Middle frontal gyrus (tissue), 1 donor: ENCODE measurements around the gene CEP68.
"Not testable (repeated sequence)": the region's sequence is repeated elsewhere in the genome, so short reads cannot be mapped to it uniquely, and the experiment has no call there.

Experiments used
- DNase-seq: peaks from one replicate; pipeline ENCODE4 v3.0.0-alpha.2; 2015; ENCODE audit warnings: low spot score; ENCODE audit errors: extremely low spot score

The CEP68 gene, protein sequence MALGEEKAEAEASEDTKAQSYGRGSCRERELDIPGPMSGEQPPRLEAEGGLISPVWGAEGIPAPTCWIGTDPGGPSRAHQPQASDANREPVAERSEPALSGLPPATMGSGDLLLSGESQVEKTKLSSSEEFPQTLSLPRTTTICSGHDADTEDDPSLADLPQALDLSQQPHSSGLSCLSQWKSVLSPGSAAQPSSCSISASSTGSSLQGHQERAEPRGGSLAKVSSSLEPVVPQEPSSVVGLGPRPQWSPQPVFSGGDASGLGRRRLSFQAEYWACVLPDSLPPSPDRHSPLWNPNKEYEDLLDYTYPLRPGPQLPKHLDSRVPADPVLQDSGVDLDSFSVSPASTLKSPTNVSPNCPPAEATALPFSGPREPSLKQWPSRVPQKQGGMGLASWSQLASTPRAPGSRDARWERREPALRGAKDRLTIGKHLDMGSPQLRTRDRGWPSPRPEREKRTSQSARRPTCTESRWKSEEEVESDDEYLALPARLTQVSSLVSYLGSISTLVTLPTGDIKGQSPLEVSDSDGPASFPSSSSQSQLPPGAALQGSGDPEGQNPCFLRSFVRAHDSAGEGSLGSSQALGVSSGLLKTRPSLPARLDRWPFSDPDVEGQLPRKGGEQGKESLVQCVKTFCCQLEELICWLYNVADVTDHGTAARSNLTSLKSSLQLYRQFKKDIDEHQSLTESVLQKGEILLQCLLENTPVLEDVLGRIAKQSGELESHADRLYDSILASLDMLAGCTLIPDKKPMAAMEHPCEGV

DNA sequence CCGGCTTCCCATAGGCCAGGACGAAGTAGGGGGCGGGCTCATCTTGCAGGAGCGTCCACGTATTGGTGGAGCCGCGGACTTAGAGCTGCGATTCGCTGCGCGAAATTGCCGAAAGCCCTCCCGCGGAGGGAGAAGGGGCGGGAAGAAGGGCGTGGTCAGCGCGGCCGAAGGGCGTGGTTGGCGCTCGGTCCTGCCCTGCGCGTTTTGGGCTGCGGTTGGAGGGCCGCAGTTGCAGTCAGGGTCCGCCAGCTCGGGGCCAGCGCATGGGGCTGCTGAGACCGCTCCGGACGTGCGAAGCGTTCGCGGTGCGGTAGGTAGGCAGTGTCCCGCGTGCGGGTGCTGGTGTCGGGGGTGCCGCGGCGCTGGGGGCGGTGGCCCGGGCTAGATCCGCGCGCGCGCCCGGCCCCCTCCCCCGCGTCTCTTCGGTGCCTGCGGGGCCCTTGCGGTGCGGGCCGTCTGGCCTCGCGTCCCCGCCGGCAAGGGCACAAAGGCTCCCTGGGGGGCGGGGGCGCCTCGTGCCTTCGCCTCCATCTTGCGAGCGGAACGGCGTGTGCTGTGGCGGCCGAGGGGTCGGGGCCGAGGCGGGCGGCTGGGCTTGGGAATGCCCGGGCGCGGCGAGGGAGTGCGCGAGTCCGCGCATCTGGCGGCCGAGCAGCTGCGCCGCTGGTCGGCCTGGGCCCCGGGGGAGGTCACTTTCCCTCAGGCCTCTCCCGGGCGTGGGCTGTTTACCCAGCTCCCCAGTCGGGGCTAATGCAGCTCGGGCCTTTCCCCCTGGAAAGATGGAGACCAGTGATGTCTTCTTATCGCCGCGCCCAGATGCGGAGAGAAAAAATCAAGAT is at the start of gene CEP68:
Gene CEP68 (plus strand): TSS at position 202 of the 839 bp plus-strand sequence. CDS start 13,029 bp downstream, outside the sequence.
- DNase-seq, result peak; percentile 93

DNA sequence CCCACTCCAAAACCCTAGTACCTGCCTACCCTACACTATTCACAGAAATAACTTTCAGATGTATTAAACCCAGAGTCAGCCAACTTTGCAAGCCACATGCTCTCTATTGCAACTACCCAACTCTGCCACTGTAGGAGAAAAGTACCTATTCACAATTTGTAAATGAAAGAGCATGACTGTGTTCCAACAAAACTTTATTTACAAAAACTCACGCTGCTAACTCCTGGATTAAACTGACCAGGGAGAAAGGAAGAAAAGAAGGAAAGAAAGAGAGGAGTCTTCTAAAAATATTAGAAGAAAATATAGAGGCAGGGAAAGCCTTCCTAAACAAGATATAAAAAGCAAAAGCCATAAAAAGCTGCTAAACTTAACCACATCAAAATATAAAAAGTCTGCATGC is 42.4 kb upstream of the CEP68 start:
- DNase-seq, result no peak

DNA sequence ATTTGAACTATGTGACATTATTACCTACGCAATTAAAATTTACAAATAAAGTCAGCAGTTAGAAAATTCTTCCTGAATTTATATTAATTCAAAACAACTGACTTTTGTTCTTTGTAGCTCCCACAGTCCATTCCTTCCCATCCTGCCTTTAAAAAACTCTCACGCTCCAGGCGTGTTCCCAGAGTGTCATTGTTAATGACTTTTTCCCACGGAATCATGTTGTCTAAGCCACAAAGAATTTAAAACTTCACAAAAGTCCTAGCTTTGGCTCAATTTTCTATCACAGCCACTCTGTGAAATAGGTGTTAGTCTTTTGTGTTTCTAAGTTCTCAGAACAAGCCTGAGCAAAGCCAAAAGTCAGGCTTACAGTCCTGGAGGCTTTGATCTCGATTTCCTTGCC is 40.5 kb upstream of the CEP68 start:
- DNase-seq, result no peak

DNA sequence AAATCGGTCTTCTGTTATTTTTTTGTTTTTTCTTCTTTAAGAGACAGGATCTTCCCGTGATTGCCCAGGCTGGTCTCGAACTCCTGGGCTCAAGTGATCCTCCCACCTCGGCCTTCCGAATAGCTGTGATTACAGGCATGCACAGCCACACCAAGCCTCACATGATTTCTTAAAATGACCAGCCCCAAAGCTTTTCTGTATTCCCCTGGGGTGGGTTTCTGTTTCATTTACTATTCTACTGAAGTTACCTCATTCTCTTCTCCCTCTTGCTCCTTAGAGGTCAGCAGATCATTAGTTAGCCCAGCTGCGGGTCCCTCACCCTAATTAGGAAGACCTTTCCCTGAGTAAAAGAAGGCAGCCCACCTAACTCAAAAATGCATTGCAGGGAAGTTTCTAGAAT is 39.4 kb upstream of the CEP68 start:
- no peak for DNase-seq

DNA sequence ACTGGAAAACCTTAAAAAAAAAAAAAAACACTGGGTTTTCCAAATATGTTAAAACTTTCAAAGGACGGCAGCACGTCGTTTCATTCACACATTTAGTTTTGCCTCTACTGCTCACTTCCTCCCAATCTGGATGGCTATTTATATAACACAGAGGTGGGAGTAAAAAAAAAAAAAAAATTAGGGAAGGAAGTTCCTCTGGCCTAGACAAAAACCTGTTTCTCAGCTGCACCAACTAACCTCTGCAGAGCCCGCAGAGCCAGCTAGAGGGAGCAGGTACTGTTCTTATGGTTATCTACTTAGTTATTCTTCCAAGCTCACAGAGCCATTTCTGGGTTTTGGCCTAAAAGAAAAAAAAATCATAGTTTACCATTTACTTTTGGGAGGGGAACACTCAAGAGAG is 38.9 kb upstream of the CEP68 start:
- DNase-seq, result no peak

DNA sequence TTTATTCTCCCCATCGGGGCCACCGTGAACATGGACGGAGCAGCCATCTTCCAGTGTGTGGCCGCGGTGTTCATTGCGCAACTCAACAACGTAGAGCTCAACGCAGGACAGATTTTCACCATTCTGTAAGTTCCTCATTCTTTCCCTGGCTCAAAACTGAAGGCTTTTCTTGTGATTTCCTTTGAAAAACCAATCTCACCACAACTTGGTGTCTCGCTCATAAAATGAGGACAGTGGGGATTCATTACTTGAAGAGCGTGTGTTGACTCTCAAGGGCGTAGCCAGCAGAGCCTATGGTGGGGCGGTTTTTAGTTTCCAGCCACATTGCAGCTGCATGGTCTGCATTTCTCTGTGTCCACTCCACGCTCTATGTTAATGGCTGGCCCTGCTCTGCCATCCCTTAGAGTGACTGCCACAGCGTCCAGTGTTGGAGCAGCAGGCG is 38.1 kb upstream of the CEP68 start:
- DNase-seq, result no peak

DNA sequence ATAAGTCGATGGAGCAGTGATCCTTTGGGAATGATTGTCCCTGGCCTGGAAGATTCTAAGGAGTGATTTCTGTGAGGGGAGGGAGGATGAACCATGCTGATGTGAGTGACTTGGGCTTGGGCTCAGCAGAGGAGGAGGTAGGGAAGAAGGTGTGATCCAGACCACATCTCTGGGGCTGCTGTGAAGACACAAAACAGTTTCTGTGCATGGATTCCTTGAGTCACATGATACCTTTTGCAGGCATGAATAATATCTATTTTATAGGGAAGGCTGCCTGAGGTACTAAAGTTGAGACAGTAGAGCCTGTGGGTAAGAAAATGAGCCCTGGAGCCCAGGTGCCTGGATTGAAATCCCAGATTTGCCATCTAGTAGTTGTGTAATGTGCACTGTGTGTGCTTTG is 37.2 kb upstream of the CEP68 start:
- no peak for DNase-seq

DNA sequence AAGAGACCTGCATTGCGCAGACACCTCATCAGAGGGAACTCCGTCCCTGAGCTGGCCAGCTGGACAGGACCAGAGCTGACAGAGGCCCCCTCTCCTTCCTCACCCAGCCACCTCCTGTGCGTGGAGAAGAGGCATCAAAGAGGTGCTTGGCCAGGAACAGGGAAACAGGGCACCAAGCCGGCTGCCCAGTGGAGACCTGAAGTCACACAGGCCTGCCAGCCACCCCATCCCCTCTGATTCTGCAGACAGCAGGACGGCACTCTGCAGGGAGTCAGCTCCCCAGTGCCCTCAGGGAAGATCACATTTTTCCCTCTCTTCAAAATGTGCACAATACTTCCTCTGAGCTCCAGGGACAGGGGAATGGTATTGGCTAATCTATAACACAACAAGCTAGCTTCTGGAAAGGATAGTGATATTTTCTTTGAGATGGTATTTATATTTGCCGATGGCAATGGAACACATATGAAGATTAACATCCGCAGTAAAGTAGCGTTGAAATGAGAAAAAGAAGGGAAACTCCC is 36.5 kb upstream of the CEP68 start:
- DNase-seq, result no peak

DNA sequence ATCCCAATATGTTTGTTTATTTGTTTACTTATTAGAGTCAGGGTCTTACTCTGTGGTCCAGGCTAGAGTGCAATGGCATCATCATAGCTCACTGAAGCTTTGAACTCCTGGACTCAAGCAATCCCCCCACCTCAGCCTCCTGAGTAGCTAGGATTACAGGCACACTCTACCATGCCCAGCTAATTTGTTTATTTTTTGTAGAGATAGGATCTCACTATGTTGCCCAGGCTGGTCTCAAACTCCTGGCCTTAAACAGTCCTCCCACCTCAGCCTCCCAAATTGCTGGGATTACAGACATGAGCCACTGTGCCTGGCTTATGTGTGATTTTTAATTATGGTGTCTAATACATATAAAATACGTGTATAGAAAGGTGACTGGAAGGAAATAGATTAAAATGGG is 36.0 kb upstream of the CEP68 start:
- DNase-seq, result not testable (repeated sequence)

DNA sequence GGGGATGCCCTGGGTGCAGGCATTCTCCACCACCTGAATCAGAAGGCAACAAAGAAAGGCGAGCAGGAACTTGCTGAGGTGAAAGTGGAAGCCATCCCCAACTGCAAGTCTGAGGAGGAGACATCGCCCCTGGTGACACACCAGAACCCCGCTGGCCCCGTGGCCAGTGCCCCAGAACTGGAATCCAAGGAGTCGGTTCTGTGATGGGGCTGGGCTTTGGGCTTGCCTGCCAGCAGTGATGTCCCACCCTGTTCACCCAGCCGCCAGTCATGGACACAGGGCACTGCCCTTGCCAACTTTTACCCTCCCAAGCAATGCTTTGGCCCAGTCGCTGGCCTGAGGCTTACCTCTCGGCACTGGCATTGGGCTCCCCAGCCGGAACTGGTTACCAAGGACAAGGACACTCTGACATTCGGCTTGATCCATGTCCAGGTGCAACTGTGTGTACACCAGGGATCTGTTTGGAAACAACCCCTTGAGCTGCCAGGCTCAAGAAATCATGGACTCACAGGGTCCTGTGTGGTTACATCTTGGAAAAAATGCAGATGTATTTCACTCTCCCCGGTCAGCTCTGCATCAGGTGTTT is 35.2 kb upstream of the CEP68 start:
- no peak for DNase-seq

DNA sequence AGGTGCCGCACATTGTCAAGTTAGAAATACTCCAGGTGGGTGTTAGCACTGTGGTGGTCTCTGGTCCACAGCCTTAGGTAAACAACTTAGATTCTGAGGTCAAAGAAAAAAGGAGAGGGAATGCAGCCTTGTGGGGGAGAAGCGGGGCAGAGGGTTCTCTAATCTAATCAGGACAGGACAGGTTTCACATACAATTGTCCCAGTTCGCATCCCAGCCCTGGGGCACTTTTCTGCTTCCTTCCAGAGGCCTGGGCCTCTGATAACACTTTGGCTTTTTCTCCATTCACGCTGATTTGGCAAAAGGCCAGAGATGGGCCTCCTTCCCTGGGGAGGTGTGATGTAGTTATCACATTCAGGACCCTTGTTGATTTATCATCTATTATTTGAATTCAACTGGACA is 34.5 kb upstream of the CEP68 start:
- DNase-seq, result no peak

DNA sequence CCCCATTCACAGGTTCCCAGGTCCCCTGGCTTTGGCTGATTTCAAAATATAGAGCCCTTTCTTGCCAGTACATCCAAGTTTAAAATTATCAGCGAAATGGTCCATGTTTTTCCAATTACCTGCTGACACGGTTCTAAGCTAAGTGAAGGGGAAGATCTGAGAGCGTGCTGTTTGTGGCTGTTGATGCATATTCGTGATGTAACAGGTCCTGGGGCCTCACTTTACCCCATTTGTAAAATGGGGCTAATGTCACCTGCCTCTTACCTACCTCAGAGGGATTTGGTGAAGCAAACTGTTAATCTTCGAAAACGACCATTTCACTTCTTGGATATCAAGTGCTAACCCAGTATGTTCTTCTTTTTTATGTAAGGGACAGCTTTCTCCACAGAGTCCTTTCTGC is 34.0 kb upstream of the CEP68 start:
- DNase-seq, result no peak

DNA sequence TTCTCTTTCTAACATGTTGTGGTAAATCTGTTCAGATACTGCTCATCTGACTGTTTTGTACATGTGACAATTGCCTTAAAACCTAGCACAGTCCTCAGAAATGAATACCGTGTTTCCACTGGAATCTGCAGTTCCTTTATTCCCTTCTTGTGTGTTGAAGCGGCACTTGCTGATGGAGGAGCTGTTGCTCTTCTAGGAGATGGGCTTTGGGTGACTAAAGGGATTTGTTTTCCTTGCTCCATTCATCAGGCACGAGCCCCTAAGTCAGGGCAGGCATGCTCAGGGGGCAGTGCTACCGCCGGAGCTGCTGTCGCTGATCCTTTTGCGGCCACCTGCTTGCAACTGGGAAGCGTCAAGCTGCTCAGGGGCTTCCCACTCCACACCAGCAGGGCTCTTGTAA is 32.5 kb upstream of the CEP68 start:
- DNase-seq, result no peak

DNA sequence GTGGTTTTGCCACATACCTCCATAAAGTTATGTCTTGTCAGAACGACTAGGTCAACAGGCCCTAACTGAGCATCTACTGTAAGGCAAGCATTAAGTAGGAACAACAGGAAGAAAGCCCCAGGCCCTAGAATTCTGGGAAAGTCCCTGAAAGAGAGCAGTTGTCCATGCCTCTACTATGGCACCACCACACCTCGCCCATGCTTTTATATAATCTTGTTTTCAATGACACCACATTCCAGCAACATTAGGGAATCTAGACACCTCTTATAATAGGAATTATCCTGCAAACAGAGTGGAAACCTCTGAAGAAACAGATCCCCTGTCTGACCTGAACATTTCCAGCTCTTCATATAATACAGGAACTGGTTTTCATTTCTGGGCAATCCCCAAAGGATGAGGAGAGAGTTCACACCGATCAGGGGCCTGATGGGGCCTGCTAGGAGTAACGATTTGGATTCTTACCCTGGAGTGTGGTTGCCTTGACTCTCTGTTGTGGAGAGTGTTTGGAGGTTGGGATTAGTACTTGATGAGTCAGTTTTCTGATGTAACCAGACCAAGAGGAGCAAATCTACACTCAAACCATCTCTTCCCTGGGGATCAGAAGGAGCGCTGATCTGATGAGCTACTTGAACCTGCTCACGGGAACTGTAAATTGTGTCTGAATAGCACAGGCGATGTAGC is 31.9 kb upstream of the CEP68 start:
- no peak for DNase-seq

DNA sequence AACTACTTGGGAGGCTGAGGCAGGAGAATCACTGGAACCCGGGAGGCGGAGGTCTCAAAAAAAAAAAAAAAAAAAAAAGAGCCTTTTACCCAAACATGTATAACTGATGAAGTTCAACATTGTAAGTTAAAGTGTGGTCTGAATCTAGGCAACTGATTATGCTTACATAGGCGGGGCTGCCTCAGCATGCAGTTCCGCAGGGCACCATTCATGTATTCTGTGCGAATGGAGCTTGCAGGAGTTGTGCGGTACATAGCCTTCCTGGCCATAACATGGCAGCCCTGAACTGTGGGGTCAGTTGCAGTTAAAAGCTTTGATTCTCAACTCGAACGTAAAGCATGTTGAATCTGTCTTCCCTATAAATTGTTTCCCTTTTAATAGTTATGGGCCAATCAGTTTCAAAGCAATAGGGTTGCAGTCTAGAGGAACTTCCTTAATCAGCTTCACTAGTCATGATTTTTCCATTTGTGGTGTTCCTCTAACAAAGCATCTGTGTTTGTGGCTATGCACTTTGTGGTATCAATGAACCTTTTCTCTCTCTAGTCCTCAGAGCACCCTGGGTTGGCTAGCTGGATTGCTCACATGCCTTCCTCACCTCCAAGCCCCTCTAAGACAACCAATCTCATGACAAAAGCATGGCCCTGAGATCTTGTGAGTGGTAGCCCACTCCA is 30.6 kb upstream of the CEP68 start:
- DNase-seq, result no peak

DNA sequence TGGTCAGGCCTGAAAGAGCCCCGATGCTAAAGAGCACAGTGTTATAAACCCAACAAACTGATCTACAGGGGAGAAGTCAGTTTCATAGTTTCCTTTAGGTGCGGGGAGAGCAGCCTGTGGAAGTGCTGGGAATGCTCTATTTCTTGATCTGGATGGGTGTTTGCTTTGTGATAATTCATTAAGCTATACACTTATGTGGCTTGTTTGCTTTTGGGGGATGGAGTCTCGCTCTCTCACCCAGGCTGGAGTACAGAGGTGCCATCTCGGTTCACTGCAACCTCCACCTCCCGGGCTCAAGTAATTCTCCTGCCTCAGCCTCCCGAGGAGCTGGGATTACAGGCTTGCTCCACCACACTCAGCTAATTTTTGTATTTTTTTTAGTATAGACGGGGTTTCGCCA is 30.1 kb upstream of the CEP68 start:
- DNase-seq, result no peak

DNA sequence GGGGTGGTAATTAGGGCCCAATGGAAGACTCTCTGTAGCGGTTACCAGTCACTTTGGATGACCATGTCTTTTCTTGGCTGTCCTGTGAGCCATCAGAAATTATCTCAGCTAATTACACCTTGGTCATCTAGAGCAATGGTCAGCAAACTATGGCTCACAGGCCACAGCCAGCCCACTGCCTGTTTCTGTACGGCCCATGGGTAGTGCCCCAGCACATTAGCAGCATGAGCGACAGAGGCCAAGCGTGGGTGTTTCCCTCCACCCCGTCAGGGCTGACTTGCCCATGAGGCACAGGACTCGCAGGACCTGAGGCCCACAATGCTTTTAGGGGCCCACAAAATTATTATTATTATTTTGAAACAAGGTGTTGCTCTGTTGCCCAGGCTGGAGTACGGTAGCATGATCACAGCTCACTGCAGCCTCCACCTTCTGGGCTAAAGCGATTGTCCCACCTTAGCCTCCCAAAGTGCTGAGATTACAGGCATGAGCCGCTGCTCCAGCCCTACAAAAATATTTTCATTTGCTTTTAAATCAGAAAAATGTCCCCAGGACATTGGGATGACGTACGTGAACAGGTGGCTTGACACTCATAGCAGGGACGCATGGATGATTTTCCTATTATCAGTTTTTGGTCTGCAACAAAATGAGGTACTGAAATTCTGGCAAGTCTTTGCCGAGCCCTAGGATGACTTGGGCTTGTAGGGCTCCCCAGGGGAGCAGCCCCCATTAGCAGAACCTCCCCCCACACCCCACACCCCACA is 29.3 kb upstream of the CEP68 start:
- no peak for DNase-seq

DNA sequence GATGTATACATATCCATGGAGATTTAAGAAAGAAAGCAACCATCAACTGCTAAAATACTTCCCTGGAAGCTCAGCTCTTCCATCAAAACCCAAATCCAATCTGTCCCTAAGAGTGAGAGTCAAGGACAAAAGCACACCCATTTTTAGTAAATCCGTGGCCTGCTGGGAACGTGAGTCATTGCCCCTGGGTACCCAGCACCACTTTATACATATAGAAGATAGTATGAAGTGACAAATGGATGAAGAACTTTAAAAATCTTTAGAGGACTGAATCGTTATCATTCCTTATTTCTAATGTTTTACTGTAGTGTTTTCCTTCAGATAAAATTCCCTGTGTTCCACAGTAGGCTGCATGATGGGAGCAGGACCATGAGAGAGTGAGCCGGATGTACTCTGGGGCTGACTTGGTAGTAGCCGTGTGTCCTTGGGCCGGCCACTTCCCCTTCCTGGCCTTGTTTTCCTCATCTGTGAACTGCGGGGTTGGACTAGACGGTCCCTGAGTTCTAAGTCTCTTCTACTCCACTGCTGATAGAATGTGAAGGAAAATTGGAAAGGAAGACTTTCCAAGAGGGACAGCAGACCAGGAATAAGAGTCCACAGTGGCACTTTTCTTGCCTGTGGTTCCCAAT is 28.5 kb upstream of the CEP68 start:
- DNase-seq, result no peak
